HG03575 (cell line): Measurements from ENCODE around the gene PCMT1.
"Not testable (repeated sequence)": the region's sequence is repeated elsewhere in the genome, so short reads cannot be mapped to it uniquely, and the experiment has no call there.

Experiments
- ATAC-seq: cut with Tn5 transposase; IDR thresholded peaks from one replicate; pipeline ENCODE4 v1.9.1; 2021; ENCODE audit not compliant: unreplicated experiment, insufficient number of reproducible peaks, low FRiP score; ENCODE audit errors: extremely low read depth

Gene PCMT1

DNA sequence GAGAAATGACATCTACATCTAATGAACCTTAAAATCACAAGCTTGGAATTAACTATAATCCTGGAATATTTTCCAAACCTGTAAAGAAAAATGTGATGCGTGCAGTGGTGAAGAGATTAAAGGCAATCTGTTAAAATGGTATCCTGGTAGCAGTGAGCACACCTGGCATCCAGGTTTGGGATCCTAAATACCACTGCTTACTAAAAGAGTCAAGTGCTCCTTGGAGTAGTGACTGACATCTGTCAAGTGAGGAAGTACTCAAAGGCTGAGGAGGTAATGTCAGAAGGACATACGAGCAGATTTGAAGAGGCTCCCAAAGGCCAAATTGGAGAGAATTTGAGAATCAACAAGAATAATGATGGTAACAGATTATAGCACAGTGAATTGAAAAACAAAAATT is 32.8 kb downstream of the PCMT1 start:
- ATAC-seq = no peak

DNA sequence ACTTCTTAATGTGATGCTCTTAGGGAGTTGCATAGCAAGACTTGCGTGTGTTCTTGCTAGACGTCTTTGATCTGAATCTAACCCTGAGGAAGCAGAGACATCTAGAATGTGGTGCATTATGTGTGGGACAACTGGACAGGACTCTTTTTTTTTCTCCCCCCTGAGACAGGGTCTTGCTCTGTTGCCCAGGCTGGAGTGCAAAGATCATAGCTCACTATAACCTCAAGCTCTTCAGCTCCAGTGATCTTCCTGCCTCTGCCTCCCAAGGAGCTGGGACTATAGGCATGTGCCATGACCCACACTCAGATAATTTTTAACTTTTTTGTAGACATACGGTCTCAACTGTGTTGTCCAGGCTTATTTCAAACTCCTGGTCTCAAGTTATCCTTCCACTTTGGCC is 34.0 kb downstream of the PCMT1 start:
- no peak for ATAC-seq

DNA sequence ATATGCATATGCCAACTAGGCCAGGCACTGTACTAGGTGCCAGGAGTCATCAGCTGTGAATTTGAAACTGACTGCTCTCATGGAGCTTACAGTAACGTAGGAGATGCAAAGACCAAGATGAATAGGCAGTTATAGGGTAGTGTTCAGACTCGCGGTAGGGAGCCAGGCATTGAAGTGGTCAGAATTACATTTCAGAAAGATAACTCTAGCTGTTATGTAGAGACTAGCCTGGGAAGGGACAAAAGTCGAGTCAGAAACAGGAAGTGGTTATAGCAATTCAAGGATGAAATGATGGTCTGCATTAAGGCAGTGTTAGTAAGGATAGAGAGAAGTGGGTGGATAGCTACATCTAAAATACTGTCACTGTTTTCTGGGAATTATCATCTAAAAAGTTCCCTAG is 56.6 kb downstream of the PCMT1 start:
- ATAC-seq = no peak

DNA sequence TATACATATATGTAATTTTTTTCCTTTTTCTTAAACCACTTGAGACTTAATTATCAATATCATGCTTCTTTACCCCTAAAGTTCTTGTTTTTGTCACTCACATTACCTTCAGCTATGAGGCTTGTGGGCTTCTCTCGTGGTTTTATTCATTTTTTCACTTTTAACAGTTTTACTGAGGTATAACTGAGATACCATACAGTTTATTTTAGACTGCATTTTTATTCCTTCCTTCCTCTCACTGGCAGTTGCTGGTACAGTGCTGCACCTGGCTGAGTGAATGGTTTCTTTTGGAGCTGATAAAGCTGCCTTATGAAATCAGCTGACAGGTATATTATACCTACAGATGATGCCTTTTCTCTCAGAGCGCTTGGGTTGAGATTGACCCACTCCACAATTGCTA is 60.3 kb downstream of the PCMT1 start:
- no peak for ATAC-seq

DNA sequence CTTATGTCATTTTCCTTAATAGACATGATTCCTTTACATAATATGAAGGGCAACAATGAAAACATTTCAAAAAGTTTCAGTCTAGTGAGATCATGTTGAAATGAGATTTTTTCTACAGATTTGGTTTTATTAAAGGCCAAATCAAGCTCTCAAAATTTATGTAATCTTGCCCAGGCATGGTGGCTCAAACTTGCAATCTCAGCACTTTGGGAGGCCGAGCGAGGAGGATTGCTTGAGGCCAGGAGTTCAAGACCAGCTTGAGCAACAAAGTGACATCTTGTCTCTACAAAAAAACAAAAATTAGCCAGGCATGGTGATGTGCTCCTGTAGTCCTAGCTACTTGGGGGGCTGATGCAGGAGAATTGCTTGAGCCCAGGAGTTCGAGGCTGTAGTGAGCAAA is 63.8 kb downstream of the PCMT1 start:
- no peak for ATAC-seq

DNA sequence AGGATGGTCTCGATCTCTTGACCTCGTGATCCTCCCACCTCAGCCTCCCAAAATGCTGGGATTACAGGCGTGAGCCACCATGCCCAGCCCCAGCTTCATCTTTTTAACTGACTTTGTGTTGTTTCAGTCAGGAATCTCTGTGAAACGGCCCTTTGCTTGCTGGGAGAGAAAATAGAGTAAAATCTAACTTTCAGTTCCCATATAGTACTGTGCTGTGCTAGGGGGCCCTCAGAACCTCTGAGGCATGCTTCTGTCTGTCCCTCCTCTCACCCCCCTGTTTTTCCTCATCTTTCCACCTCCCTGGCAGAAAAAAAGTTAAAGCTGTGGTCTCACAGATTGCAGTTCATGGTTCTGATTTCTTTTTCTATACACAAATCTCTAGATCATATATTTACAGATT is 66.2 kb downstream of the PCMT1 start:
- ATAC-seq = no peak

DNA sequence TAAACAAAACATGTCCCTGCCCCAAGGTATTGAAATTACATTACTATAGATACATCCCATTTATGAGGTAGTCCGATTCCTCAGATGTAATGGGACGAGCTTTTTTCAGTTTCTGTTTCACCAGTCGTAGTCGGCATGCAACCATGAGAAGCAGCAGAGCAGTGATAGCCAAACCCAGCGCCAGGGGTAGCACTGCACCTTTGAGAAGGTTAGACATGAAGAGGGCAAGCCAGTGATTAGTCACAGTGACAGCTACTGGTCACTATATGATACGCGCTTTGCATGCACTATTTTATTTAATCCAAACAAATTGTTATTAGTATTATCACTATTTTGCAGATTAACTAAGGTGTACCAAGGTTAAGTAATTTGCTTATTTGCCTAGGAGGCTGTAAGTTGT is 71.0 kb downstream of the PCMT1 start:
- no peak for ATAC-seq

DNA sequence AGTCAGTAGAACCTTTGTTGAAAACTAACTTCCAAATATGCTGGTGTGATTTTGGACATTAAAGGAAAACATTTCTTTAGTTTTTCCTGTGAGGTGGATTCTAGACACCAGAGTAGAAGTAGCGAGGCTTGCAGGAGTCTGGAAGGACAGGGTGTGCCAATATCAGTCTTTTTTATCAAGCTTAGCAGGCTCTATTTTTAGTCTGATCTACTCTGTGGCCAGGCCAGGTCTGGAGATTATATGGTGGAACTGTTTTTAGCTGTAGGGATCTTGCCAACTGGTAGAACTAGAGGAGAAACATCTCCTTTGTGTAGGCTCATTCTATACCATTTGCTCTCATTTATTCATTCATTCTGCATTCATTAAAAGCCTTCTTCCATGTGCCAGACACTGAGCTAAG is 72.0 kb downstream of the PCMT1 start:
- no peak for ATAC-seq

DNA sequence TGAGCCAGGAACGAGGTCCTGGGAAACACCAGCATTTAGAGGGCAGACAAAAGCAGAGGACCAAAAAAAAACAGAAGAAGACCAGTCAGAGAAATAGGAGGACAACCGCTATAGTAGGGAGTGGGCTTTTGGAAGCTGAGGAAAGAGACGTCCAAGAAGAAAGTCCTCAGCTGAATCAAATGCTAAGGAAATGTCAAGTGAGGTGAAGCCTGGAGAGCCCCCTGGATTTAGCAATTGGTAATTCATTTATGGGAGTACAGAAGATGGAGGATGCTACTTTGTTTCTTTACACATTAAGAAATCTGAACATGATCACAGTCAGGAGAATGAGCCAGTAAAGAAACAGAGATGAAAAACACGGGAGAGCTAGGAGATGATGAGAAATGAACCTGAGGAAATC is 73.5 kb downstream of the PCMT1 start:
- no peak for ATAC-seq

DNA sequence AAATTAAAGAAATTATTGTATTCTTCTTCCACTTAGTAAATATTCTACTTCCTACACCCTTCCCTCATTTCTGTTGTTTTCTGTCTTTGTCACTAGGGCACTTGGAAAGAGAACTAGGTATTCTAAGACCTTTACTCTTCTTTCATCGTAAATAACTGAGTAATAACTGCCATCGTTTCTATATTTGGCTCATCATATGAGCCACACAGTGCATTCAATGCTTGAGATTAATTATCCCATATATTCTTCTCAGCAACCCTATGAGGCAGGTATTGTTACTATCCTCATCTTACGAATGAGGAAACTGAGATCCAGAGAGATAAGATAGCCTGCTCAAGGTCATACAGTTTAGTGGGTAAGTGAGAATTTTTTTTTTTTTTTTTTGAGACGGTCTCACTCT is 75.8 kb downstream of the PCMT1 start:
- no peak for ATAC-seq

DNA sequence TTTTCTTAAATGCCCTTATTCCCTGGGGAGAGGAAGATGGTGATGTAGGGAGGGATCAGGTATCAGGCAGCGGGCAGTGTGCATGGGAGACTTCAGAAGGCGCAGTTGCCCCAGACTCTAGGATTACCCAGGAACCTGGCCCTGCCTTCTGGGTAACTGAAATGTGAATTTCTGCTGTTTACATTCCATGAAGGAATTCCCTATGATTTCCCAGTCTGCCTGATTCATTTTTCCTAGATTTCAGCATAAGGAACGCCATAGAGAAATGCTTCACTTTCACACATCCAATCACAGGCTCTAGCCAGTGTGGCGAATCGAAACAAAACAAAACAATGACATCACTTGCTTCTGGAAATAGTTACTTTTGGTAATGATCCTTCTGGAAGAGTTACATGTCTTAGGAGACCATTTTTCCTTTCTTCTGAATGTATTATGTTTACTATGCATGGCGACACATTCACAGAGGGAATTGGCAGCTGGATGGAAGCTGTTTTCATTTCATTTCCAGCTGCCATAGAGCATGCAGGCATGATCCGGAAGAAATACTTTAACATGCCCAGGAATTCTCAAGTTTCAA is 81.3 kb downstream of the PCMT1 start:
- no peak for ATAC-seq

DNA sequence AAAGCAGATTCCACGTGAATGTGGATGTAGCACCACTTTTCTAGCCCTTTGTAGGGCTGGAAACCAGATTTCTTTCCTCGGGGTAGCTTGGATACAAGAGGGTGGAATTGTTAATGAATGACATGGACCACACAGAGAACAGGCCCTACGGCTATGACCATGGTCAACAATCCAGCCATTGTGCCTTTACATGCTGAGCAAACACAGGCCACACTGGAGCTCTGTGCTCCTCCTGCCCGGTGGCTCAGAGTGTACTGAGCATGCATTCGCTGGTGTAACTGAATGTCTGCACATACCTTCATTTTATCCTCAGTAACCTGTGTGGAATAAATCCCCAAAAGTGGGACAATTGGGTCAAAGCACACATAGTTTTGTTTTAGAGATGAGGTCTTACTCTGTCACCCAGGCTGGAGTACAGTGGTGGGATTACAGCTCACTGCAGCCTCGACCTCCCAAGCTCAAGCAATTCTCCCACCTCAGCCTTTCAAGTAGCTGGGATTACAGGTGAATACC is 81.8 kb downstream of the PCMT1 start:
- no peak for ATAC-seq

DNA sequence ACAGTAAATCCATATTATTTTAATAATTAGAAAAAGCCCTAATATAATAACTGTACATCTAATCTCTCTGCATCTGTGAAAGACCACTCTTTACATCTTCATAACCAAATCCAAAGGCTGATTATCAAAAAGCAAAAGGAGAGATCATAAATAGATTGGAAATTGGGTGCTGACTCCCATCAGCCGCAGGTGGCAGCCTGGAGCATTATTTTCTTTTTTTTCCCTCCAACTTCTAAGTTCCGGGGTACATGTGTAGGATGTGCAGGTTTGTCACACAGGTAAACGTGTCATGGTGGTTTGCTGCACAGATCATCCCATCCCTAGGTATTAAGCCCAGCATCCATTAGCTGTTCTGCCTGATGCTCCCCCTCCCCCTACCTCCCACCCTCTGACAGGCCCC is 84.1 kb downstream of the PCMT1 start:
- no peak for ATAC-seq

DNA sequence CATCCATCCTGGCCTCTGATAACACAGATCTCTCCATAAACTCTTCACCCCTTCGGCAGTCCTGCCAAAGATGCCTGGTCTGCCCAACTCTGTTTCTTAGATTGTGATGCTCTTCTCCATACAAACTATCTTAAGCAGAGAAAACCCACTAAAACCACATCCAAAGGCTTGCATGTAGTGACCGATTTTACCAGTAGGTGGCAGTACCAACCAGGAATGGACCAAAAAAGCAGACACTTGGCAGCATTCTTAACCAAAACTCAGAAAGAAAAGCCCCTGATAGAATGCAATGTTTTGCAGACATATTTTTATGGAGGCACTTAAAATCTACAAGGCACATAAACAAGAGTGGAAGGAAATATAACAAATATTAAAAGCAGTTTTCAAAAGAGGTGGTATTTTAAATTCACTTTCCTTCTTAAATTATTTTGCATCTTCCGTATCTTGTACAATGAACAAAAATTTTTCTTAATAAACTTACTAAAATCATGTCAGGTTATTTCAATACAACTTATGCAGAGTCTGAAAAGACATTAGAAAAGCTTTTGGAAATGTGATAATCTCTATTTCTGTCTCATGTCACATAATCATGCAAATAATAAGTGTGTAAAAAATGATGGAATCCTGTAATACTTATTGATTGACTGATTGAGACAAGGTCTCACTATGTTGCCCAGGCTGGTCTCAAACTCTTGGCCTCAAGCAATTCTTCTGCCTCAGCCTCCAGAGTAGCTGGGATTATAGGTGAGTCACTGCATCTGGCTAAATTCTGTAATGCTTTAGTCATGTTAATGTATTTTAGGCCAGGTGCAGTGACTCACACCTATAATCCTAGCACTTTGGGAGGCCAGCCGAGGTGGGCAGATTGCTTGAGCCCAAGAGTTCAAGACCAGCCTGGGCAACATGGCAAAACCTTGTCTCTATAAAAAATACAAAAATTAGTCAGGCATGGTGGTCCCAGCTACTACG is 85.3 kb downstream of the PCMT1 start:
- no peak for ATAC-seq

DNA sequence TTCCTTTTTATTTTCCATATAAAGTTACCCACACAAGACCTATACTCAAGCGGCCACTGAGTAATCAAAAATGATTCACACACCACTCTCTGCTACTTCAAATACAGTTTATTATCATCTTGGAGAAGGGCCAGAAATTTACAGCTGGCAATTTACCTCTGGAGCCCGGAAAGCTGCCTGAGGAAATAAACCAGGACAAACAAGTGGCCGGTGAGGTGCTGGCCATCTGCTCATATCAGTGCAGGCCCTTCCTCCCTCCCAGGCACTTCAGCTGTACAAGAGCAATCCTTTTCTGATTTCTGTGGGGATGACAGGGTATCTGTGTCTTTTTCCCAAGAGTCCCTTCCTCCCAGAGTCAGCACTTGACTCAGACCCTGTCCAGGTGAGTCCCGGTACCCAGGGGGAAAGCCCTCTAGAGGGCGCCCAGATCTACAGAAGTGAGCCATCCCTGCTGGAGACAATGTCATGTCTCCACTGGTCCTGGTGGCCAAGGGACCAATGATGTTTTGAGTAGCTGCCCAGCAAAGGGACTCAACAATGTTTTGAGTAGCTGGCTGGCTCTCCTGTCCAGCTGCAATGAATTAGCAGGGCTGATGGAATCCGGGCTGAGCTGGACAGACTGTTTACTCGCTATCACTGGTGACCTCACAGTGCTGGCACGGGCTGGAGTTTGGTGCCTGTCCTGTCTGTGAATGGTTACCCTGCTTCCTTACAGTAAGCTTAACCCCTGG is 91.0 kb downstream of the PCMT1 start:
- ATAC-seq = no peak

DNA sequence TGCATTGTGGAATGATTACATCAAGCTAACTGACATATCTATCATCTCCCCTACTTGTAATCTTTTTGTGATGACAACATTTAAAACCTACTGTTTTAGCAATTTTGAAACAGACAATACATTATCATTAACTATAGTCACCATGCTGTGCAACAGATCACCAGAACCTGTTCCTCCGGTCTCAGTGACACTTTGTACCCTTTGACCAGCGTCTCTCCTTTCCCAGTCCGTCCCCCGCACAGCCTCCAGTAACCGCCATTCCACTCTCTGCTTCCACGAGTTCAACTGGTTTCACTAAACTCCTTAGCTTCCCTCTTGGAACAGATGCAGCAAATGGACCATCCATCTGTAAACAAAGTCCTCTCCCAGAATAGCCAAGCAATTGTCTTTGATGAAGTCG is 92.8 kb downstream of the PCMT1 start:
- ATAC-seq = no peak

DNA sequence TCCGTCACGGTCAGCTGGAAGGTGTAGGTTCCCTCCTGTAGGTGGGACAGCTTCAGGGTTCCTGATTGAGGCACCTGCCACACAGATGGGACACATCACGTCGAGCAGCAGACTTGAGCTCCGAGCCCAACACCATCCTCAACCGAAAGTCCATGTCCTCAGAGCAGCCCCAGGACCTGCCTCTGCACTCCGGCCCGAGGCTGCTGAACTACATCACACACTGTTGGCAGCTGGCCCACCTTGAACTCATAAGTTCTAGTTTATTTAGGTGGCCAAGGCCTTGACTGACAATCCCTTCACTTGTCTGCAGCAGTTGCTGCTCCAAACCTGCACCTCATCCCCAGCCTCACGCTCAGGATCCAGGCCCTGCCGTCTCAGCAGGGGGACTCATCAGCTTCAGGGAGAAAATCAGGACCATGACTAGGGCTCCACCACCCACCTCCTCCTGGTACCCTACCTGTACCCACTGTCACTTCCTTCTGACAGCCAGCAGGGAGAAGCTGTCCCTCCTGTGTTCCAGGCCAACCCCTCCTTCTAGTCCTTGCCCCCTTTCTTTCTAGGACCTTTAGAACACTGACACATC is 93.6 kb downstream of the PCMT1 start:
- ATAC-seq = no peak

DNA sequence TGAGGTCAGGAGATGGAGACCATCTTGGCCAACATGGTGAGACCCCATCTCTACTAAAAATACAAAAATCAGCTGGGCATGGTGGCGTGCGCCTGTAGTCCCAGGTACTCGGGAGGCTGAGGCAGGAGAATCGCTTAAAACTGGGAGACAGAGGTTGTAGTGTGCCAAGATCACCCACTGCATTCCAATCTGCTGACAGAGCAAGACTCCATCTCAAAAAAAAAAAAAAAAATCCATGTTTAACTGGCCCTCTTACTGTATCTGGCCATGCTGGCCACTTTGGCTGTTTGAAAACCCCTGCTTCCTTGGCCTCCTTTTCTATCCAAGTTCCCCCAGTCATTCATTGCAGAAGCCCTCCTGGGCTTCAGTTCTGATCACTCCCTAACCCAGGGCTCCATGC is 94.5 kb downstream of the PCMT1 start:
- not testable (repeated sequence) for ATAC-seq

DNA sequence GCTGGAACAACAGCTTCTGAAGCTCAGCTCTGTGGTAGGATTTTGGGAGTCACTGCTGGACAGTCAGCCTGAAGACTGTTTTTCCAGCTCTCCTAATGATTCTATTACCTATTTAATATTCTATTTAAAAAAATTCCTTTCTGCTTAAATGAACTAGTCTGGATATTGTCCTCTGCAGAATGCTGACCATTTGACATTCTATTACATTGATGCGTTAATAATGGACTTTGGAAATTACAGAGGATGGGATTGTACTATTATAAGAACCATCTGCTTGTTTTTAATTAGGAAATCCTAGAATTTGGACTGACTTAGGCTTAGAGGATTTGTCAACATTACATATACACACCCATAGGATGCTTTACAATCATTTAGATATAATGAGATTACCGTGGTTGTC is 94.9 kb downstream of the PCMT1 start:
- ATAC-seq = no peak
